Measurements from ENCODE around the gene SNAPC2.

Gene SNAPC2

DNA sequence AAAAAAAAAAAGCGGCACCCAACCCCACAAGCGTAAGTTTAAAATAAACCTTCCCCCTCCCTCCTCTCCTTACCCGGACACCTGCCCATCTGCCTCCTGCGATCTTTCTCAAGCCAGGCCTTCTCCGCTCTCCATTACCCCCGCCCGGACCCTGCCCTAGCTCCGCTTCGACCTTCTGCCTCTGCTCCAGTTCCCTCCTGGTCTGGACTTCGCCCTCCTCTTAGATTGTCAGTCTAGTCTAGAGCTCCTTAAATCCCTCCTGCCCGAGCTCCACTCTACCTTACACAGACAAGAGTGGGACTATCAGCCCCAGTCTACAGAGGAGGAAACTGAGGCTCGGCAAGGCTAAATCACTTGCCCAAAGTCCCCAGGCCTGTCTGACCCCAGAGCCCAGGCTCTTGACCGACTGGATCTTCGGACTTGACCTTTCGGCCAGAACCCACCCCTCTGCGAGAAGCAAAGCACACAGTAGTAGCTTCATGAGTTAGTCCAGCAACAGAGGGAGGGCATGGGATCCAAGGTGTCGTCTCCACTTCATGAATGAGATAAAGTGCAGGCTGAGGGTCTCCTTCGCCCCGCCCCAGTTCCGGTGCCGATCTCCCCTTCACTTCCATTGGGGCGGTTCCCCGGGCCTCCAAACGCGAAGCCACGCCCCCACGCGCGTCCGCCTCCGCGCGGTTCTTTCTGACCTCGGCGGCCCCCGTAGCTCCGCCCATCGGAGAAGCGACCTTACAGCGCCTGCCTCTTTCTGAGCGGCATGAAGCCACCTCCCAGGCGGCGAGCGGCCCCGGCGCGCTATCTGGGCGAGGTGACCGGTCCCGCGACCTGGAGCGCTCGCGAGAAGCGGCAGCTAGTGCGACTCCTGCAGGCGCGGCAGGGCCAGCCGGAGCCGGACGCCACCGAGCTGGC, at the start of gene SNAPC2:
TSS of gene SNAPC2 (plus strand) at position 729 of the 909 bp plus-strand sequence. CDS start at position 758, 29 bp downstream.
- DNase-seq, result peak; percentile 65 to 93

DNA sequence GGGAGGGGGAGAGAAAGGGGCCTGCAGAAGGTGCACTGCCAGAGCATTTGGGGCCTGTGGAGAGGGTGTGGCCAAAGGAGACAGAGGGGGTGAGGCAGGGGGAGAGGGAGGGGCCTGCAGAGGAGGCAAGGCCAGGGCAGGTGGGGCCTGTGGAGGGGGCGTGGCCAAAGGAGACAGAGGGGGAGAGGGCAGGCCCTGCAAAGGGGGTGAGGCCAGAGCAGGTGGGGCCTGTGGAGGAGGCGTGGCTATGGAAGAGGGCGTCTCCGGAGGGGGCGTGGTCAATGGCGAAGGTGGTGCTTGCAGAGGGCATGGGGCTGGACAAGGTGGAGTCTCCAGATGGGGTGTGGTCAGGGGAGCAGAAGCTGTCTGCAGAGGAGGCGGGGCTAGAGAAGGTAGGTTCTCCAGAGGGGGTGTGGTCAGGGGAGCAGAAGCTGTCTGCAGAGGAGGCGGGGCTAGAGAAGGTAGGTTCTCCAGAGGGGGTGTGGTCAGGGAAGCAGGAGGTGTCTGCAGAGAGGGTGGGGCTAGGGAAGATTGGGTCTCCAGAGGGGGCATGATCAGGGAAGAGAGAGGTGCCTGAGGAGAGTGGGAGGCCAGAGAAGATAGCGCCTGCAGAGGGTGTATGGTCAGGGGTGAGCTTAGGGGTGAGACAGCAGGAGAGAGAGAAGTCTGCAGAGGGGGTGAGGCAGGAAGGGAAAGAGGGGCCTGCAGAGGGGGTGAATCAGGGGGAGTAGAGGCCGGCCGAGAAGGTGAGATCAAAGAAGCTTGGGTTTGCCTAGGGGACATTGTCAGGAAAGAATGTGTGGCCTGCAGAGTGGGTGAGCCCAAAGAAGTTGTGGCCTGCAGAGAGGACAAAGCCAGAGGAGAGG, 49.3 kb upstream of the SNAPC2 start:
- DNase-seq, result peak; percentile 30 to 74

GRCh38 chr19:7871437-7872305, 48.5 kb upstream of the SNAPC2 start:
- DNase-seq, result peak; percentile 80 to 96

DNA sequence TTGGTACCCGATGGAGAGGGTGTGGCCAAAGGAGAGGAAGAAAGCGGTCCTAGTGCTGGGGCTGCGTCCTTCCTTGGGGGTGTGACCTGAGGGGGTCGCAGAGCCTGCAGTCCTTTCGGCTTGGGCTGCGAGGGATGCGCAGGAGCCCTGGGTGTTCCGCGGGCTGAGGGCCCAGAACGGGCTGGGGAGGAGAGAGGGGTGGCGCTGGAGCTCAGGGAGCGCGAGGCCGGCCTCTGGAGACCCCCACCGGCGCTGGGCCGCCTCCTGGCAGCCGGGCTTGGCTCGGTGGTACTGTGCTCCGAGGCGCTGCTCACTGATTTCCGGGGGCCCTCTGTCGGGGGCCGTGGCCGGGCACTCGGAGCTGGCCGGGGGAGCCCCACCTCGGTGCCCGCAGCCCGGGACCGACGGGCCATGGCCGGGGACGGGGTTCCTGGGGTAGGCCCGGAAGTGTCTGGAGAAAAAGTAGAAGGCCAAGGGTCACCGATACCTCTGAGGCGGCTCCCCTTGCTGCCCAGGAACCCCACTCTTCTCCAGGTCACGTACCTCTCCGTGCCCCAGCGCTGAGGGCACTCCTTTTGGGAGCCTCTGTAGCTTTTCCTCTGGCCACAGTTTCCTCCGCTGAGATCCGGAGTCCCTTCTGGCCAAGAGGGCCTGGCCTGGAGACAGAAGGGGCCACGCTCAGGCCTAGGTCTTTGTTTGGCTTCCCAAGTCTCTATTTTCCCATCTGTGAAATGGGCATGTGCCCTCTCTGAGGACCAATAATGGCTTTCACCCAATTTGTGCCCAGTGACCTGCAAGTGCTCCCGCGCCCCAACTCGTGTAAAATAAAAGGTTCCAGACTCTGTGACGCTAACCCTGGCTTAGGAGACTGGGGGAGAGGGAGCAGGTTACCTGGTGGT, 47.6 kb upstream of the SNAPC2 start:
- DNase-seq, result no peak

DNA sequence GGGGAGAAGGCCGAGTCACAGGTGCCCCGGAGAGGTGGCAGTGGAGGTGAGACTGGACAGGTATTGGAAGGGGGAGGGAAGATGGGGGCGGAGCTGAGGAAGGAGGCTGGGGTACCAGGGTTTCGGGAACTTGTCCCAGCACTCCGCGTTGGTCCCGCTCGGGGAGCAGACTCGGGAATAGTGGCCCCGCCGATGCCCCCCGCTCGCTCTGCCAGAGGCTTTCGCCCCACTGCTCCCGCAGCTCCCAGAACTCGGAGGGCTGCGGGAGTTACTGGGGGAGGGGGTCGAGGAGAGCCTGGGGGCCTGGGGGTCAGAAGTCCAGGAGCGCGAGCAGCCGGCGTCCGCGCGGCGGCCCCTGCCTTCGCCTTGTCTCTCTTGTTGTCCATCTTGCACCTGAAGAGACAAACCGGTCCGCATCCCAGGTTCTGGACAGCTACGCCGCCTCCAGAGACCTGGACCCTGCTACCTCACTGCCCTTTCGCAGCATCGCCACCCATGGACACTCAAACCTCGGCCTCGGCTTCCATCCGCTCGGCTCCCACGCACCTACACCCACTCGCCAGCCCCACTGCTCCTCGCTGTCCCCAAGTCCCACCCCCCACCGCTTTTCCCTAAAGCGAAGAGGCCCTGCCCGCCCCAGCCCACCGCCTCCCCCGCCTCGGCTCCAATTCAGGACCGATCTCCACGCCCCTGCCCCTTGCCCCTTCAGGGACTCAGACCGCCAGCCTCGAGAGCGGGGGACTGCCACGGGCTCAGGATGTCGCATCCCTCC, 46.6 kb upstream of the SNAPC2 start:
- DNase-seq, result no peak

GRCh38 chr19:7874076-7874896, 45.9 kb upstream of the SNAPC2 start, which contains the start of gene PRR36:
PRR36 (minus strand) TSS chr19:7874390; CDS start chr19:7873689, 701 bp downstream.
- DNase-seq, result peak; percentile 53 to 86

GRCh38 chr19:7874897-7875273, 45.3 kb upstream of the SNAPC2 start:
- no peak for DNase-seq

- DNase-seq, result no peak
Observed at GRCh38 chr19:7877249-7877836, 42.8 kb upstream of the SNAPC2 start.

DNA sequence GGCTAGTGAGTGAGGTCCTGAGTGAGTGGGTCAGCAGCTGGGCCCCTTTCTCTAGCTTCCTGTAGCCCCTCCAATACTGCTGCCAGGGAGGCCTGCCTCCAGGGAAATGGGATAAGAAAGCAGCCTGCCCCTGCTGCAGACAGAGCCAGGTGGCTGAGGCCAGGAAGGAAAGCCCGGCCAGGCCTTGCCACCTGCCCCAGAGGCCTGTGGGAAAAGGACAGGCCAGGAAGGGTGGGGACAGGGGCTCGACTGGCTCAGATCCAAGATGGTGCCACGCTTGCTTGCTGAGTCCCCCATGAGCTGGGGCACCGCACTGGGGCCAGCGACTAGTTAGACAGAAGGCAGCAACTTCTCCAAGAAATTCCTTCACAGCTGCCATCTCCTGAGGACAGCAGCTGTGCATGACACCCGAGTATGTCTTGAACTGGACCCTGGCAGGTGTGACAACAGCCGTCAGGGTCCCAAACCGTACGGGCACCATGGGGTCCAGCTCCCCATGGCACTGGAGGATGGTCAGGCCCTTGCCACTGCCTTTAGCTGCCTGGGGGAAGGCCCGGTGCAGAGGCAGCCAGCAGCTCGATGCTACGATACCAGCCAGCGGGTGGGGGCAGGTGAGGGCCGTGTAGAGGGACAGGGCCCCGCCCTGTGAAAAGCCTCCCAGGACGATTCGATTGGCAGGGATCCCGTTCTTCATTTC, 40.9 kb upstream of the SNAPC2 start:
- no peak for DNase-seq

GRCh38 chr19:7879836-7880235, 40.3 kb upstream of the SNAPC2 start:
- no peak for DNase-seq

DNA sequence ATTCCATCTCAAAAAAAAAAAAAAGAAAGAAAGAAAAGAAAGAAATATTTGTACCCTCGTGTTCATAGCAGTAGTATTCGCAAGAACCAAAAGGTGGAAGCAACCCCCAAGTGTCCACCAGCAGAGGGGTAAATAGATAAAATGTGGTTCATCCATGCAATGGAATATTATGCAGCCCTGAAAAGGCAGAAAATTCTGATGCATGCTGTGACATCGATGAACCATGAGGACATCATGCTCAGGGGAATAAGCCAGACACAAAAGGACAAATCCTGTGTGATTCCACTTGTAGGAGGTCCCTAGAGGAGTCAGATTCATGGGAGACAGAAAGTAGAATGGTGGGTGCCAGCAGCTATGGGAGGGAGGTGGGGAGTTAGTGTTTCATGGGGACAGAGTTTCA, 38.2 kb upstream of the SNAPC2 start:
- DNase-seq, result no peak

DNA sequence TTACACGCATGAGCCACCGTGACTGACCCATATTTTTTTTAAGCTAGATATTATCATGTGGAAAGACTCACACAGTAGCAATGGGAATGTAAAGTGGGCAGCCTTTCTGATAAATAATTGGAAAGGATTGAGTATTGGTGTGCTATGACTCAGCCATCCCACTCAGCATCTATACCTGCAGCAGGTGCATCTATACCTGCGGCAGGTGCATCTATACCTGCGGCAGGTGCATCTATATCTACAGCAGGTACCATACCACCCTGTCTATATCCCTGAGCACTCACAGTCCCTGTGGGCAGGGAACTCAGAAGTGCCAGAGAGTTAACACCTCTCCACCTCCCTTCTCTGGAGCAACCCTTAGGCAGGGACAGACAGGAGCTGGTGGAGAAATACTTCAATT, 37.0 kb upstream of the SNAPC2 start:
- DNase-seq, result no peak

- DNase-seq, result no peak
Observed at GRCh38 chr19:7883796-7884570, 36.2 kb upstream of the SNAPC2 start.

DNA sequence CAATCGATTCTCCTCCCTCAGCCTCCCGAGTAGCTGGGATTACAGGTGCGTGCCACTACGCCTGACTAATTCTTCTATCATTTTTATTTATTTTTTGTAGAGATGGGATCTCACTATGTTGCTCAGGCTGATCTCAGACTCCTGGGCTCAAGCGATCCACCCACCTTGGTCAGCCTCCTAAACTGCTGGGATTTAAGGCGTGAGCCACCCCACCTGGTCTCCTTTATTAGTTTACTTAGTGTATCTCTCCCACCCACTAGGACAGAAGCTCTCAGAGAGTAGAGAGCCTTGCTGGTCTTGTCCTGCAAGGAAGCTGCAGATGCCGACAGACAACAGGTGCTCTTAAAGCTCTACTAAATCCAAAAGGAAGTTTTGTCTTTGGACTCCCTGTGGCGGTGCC, 34.3 kb upstream of the SNAPC2 start:
- no peak for DNase-seq

DNA sequence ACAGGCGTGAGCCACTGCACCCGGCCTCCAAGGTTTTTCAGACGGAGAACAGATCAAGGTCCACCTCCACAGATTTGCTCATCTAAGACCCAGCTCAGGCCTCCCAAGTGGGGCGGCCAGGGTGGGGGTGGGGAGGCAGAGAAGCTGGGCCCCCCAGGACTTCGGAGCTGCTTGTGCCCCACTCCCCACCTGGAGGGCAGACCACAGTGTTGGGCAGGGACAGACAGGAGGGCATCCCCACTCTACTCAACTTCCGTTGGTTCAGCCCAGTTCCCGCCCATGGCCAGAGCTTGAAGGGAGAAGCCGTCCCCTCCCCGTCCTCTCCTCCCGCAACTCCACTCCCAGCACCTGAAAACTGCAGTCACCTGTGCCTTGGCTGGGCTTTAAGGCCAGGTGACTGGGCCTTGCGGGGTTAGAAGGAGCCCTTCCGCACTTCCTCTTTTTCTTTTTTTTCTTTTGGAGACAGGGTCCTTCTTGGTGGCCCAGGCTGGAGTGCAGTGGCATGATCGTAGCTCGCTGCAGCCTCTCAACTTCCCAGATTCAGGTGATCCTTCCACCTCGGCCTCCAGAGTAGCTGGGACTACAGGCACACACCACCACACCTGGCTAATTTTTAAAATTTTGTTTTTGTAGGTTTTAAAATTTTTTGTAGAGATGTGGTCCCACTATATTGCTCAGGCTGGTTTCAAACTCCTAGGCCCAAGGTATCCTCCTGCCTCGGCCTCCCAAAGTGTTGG, 32.6 kb upstream of the SNAPC2 start:
- DNase-seq, result no peak

GRCh38 chr19:7888145-7888825, 31.9 kb upstream of the SNAPC2 start, which contains the start of gene LRRC8E:
LRRC8E (plus strand) TSS chr19:7888510; CDS start chr19:7895604, 7,094 bp downstream.
- DNase-seq, result peak in 1 of 2 experiments; percentile 67
